HepG2 (cell line): ENCODE results near the gene NEUROG2. TPM values are rescaled to one million over a fixed set of nuclear protein-coding genes. Genes with fewer than 3 reads are reported as not detected.

Source experiments
- ATAC-seq: fragments of 200-7000 bp; cut with Tn5 transposase; 3 replicates; pipeline ENCODE4 v1.9.1; 2020; ENCODE audit warnings: mild to moderate bottlenecking, moderate library complexity
- BruUV-seq: library from RNA; stranded (reverse); fragments of 400-500 nt; replicated peaks from 2 replicates; lab custom pipeline; 2021; lab: Mats Ljungman, UMichigan
- CTCF ChIA-PET: fragments of 300-600 bp; formaldehyde crosslinking; extraction: SDS; loops from one replicate; lab custom pipeline; 2021; ENCODE audit warnings: low total read pairs, inconsistent platforms, low intra/inter-chr PET ratio; lab: Yijun Ruan, JAX
- POLR2A ChIA-PET: fragments of 350-600 bp; sonication (Branson Sonifier 250); formaldehyde crosslinking; loops from one replicate; lab custom pipeline; 2020; ENCODE audit warnings: antibody characterized with exemption, inconsistent platforms; lab: Yijun Ruan, JAX
- DNase-seq: peaks from one replicate; pipeline ENCODE4 v3.0.0-alpha.2; 2015; ENCODE audit warnings: low spot score
- FAIRE-seq: peaks from 3 replicates; lab custom pipeline; 2011; peaks lifted over from hg19 to GRCh38; lab: Jason Lieb, UNC
- H2AFZ ChIP-seq: one replicate; pipeline ENCODE4 v1.6.1; 2011; ENCODE audit warnings: low read length, inconsistent platforms
- H3K27ac ChIP-seq: fragments of 300-600 bp; 3 replicates; pipeline ENCODE4 v1.8.0; 2011; ENCODE audit warnings: mixed run types, mild to moderate bottlenecking, mixed read lengths, low read length, inconsistent platforms; ENCODE audit not compliant: insufficient read depth; ENCODE audit errors: extremely low read length
- H3K27me3 ChIP-seq, 2 experiments: fragments of 200-600 bp in 1 of 2; 2 replicates in 1 of 2; 3 replicates in 1 of 2; pipeline versions ENCODE4 v1.6.0 to v1.8.0; 2011; ENCODE audit warnings: low read length in 2 of 2, mild to moderate bottlenecking in 2 of 2, moderate library complexity in 2 of 2, inconsistent platforms in 1 of 2; ENCODE audit not compliant: insufficient read depth in 2 of 2, control insufficient read depth in 1 of 2
- H3K36me3 ChIP-seq, 2 experiments: fragments of 200-600 bp in 1 of 2; replicated peaks in 1 of 2; 2 replicates in 1 of 2; 3 replicates in 1 of 2; pipeline versions ENCODE4 v1.5.1 to v1.8.0; 2011; ENCODE audit warnings: low read length in 2 of 2, inconsistent platforms in 1 of 2; ENCODE audit not compliant: insufficient read depth in 2 of 2, control insufficient read depth in 1 of 2
- H3K4me1 ChIP-seq: 2 replicates; pipeline ENCODE4 v1.5.1; 2012; ENCODE audit warnings: low read length, inconsistent platforms; ENCODE audit not compliant: insufficient read depth
- H3K4me2 ChIP-seq: 2 replicates; pipeline ENCODE4 v1.6.0; 2011; ENCODE audit warnings: low read depth, low read length, inconsistent platforms
- H3K4me3 ChIP-seq, 3 experiments: fragments of 200-600 bp in 1 of 3; sonication (generic), shearing (Covaris generic) in 1 of 3; replicated peaks in 1 of 3; 2 replicates each; pipeline ENCODE4 v1.5.1; 2011 to 2016; ENCODE audit warnings: low read length in 3 of 3, inconsistent platforms in 2 of 3, low read depth in 2 of 3, mild to moderate bottlenecking in 2 of 3, control low read depth in 1 of 3, mixed read lengths in 1 of 3; ENCODE audit not compliant: insufficient read depth in 1 of 3
- H3K79me2 ChIP-seq: one replicate; pipeline ENCODE4 v1.6.1; 2011; ENCODE audit warnings: low read length, inconsistent platforms; ENCODE audit not compliant: insufficient read depth
- H3K9ac ChIP-seq: 2 replicates; pipeline ENCODE4 v1.6.0; 2011; ENCODE audit warnings: mild to moderate bottlenecking, low read depth, low read length, inconsistent platforms; ENCODE audit not compliant: insufficient read depth
- H3K9me3 ChIP-seq: 2 replicates; pipeline ENCODE4 v1.5.1; 2012; ENCODE audit warnings: mild to moderate bottlenecking, low read length
- H4K20me1 ChIP-seq: 2 replicates; pipeline ENCODE4 v1.6.0; 2011; ENCODE audit warnings: inconsistent platforms, mild to moderate bottlenecking, low read length, moderate library complexity; ENCODE audit not compliant: insufficient read depth
- BRF2 ChIP-seq: sonication (generic); formaldehyde crosslinking; IDR thresholded peaks from 2 replicates; pipeline ENCODE4 v1.8.1; 2022; ENCODE audit warnings: mild to moderate bottlenecking, missing genetic modification reagents
- ETV5 ChIP-seq: IDR thresholded peaks from 2 replicates; pipeline ENCODE4 v1.6.1; 2018; ENCODE audit warnings: missing biosample characterization, missing genetic modification reagents, inconsistent platforms, borderline replicate concordance
- FOXO1 ChIP-seq: sonication (generic); formaldehyde crosslinking; IDR thresholded peaks from 2 replicates; pipeline ENCODE4 v1.4.0; 2020; ENCODE audit warnings: missing genetic modification reagents
- GRHL1 ChIP-seq: sonication (generic); formaldehyde crosslinking; conservative IDR thresholded peaks from 2 replicates; pipeline ENCODE4 v1.8.0; 2022; ENCODE audit warnings: missing genetic modification reagents
- HDAC2 ChIP-seq: sonication (generic); formaldehyde crosslinking; IDR thresholded peaks from 2 replicates; pipeline ENCODE4 v1.4.0; 2020; ENCODE audit warnings: missing genetic modification reagents
- HOXA9 ChIP-seq: sonication (generic); formaldehyde crosslinking; IDR thresholded peaks from 2 replicates; pipeline ENCODE4 v1.8.1; 2022; ENCODE audit warnings: missing genetic modification reagents, mild to moderate bottlenecking, moderate library complexity, borderline replicate concordance
- RORA ChIP-seq: sonication (generic); formaldehyde crosslinking; IDR thresholded peaks from 2 replicates; pipeline ENCODE4 v1.5.0; 2020; ENCODE audit warnings: mild to moderate bottlenecking, missing genetic modification reagents, moderate library complexity
- SSRP1 ChIP-seq: IDR thresholded peaks from 2 replicates; pipeline ENCODE4 v1.6.1; 2016; ENCODE audit warnings: control low read depth
- ZFP36 ChIP-seq: fragments of 150-350 bp; IDR thresholded peaks from 2 replicates; pipeline ENCODE4 v1.6.1; 2018; ENCODE audit warnings: borderline replicate concordance, low read length, low read depth; ENCODE audit not compliant: partially characterized antibody
- ZNF143 ChIP-seq: sonication (generic); formaldehyde crosslinking; IDR thresholded peaks from 2 replicates; pipeline ENCODE4 v1.4.0; 2020; ENCODE audit warnings: missing genetic modification reagents
- ZNF326 ChIP-seq: sonication (generic); formaldehyde crosslinking; IDR thresholded peaks from 2 replicates; pipeline ENCODE4 v1.4.0; 2020; ENCODE audit warnings: missing genetic modification reagents, borderline replicate concordance
- ZNF572 ChIP-seq: sonication (generic); formaldehyde crosslinking; IDR thresholded peaks from 2 replicates; pipeline ENCODE4 v1.5.1; 2020; ENCODE audit warnings: mild to moderate bottlenecking, missing genetic modification reagents
- ZNF674 ChIP-seq: sonication (generic); formaldehyde crosslinking; IDR thresholded peaks from 2 replicates; pipeline ENCODE4 v1.5.0; 2020; ENCODE audit warnings: low read depth, mild to moderate bottlenecking, missing genetic modification reagents
- ZNF704 ChIP-seq: sonication (generic); formaldehyde crosslinking; IDR thresholded peaks from 2 replicates; pipeline ENCODE4 v1.8.1; 2023; ENCODE audit warnings: mild to moderate bottlenecking, inconsistent platforms, moderate library complexity, missing genetic modification reagents, borderline replicate concordance
- ZNF747 ChIP-seq: sonication (generic); formaldehyde crosslinking; IDR thresholded peaks from 2 replicates; pipeline ENCODE4 v1.8.1; 2023; ENCODE audit warnings: missing genetic modification reagents, mild to moderate bottlenecking, borderline replicate concordance
- ZNF770 ChIP-seq: sonication (generic); formaldehyde crosslinking; IDR thresholded peaks from 2 replicates; pipeline ENCODE4 v1.5.0; 2020; ENCODE audit warnings: mild to moderate bottlenecking, missing genetic modification reagents
- ZNF839 ChIP-seq: sonication (generic); formaldehyde crosslinking; IDR thresholded peaks from 2 replicates; pipeline ENCODE4 v1.4.0; 2020; ENCODE audit warnings: missing genetic modification reagents, mild to moderate bottlenecking, borderline replicate concordance
- WGBS: methylation state at CpG from one replicate; pipeline ENCODE4 v1.1.6; 2017; ENCODE audit warnings: low lambda C conversion rate; 5-methylcytosine and 5-hydroxymethylcytosine counted together
- in situ Hi-C: cut with HindIII; loops from 2 replicates; pipeline ENCODE4 v1.10.0; 2017; ENCODE audit warnings: low pct_unique_long_range_greater_than_20kb; ENCODE audit not compliant: extremely low pct_ligation_motif_present
- intact Hi-C: fragments of 100-400 bp; cut with micrococcal nuclease; formaldehyde crosslinking; loops from one replicate; pipeline ENCODE4 v1.10.0; 2022; ENCODE audit not compliant: unreplicated experiment
- polyA plus RNA-seq, 8 experiments: library from polyadenylated mRNA; depleted of rRNA in 3 of 8; stranded (reverse) in 7 of 8; unstranded in 1 of 8; fragments of >200 nt; fragmentation: Illumina TruSeq in 4 of 8; extraction: Trizol in 4 of 8; gene quantifications; 2 replicates each; pipeline versions ENCODE4 v1.2.1 to v1.2.3, GENCODE V29; 2011 to 2016; ENCODE audit warnings: low read depth in 4 of 8, missing spikeins in 1 of 8, mixed read lengths in 1 of 8; ENCODE audit not compliant: insufficient read depth in 1 of 8
- total RNA-seq, 5 experiments: library from RNA; depleted of rRNA; stranded (reverse); fragments of >200 nt; fragmentation: Illumina TruSeq; extraction: Trizol; gene quantifications; 2 replicates each; pipeline ENCODE4 v1.2.3, GENCODE V29; 2016; ENCODE audit warnings: low read depth in 1 of 5

Gene NEUROG2
- total and polyA plus RNA-seq, 2 of the 13 experiments (the other 11 are each of a cell fraction or from before 2014, with no cell fraction given): not detected

GRCh38 chr4:112540695-112541094 is 24.7 kb upstream of the NEUROG2 start:
- Histone ChIP-seq H2AFZ (no peak overlapping the region), H3K36me3 (no peaks in the 10 kb centered on the region), H3K27ac (no peak overlapping the region), H3K27me3 (no peaks in the 10 kb centered on the region), H3K4me2 (no peak overlapping the region), H3K9me3 (no peaks in the 10 kb centered on the region), H3K4me1 (no peaks in the 10 kb centered on the region), H3K9ac (no peak overlapping the region), H4K20me1 (no peaks in the 10 kb centered on the region), H3K4me3 (no peak overlapping the region), H3K79me2 (no peaks in the 10 kb centered on the region)
- ChIA-PET CTCF (no interaction called here), POLR2A (no interaction called here)
- no peak for FAIRE-seq
- WGBS: 87% methylated on average over 1 of the region's 1 CpG
- no peak for TF ChIP-seq HDAC2
- no peak for TF ChIP-seq ZNF747 (CRISPR knock-in tag)
- no peak for TF ChIP-seq SSRP1
- no peak for TF ChIP-seq FOXO1 (CRISPR knock-in tag)
- no peak for TF ChIP-seq GRHL1 (CRISPR knock-in tag)
- no peak for TF ChIP-seq BRF2 (CRISPR knock-in tag)
- no peak for TF ChIP-seq ZNF839
- no peak for TF ChIP-seq ZNF674 (CRISPR knock-in tag)
- TF ChIP-seq HOXA9 (CRISPR knock-in tag): no peak
- no peak for TF ChIP-seq ZNF770 (CRISPR knock-in tag)
- no peak for TF ChIP-seq ZNF704 (CRISPR knock-in tag)
- TF ChIP-seq ETV5: no peak
- no peak for TF ChIP-seq ZNF143 (CRISPR knock-in tag)
- no peak for TF ChIP-seq ZFP36
- TF ChIP-seq ZNF326 (CRISPR knock-in tag): no peak
- TF ChIP-seq RORA (CRISPR knock-in tag): no peak
- no peak for TF ChIP-seq ZNF572
- DNase-seq: no peak
- in situ Hi-C loops (no loop called here), intact Hi-C loops (no loop called here)
- no TSS peak for BruUV-seq
- no peak for ATAC-seq
